M059J (cell line): ENCODE measurements around the gene CELF5. TPM values are rescaled to one million over a fixed set of nuclear protein-coding genes. Genes with fewer than 3 reads are reported as not detected.

Experiments used
- DNase-seq: peaks from one replicate; pipeline ENCODE4 v3.0.0-alpha.2; 2012; ENCODE audit warnings: low read depth
- total RNA-seq: library from RNA; depleted of rRNA; stranded (reverse); fragments of >200 nt; shearing (Covaris generic); gene quantifications from 2 replicates; pipeline ENCODE4 v1.2.3, GENCODE V29; 2014; rRNA removed

CELF5 gene
- total RNA-seq, 1 experiment from 2014 or later: not detected

DNA sequence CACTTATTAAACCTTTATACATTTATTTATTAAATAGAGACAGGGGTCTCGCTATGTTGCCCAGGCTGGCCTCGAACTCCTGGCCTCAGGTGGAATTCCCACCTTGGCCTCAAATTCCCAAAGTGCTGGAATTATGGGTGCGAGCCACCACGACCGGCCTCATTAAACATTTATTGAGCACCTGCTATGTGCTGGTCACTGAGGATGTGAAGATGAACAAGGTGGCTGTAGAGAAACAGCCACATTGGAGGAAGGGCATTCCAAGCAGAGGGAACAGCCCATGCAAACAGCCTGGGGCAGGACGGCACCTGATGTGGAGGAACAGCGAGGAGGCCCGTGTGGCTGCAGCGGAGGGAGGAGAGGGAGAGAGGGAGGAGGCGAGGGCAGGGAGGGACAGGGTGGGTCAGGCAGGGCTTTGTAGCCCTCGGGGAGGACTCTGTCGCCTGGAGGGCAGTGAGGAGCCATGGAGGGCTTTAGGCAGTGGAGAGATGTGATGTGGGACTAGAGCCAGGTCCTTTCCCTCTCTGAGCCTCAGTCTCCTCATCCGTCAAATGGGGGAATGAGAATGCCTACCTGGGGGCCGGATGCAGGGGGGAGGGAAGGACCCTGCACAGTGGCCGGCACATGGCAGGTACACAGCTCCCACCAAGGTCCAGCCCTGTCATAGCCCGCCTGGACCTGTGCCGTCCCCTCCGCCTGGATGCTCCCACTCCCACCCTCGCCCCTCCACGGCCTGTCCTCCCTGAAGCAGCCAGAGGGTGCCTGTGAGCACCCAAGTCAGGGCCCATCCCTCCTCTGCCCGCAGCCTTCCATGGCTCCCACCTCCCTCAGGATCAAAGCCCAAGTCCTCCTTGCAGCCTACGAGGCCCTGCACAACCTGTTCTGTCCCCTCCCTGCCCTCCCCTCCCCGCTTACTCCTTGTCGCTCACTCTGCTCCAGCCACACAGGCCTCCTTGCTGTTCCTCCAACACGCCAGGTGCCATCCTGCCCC is 120.4 kb downstream of the CELF5 start:
- DNase-seq: no peak

DNA sequence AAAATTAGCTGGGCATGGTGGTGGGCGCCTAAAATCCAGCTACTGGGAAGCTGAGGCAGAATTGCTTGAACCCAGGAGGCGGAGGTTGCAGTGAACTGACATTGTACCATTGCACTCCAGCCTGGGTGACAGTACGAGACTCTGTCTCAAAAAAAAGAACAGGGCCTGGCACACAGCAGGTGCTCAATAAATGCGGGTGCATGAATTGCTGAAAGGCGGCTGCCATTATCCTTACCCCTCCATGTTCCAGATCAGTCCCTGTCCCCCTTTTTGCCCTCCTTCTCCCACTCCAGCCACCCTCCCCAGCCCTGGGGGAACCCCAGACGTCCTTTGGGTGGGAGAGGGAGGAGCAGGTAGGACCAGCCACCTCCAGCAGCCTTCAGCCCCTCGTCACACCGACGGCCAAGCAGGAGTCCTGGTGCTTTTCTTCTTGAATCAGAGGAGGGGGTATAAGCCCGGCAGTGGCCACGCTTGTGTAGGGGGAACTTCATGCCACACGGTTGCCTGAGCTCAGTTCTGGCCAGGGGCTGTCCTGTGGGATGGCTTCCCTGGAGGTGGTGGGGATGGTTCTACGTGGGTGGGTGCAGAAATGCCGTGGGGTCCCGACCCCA is 121.5 kb downstream of the CELF5 start:
- DNase-seq: no peak

Other genes with a start within 250 kb of the CELF5 start
- gene TLE6, start 247.1 kb upstream of the CELF5 start, total RNA-seq: 0.10 and 2.8 TPM in 2 replicates
- gene TLE2, start 195.4 kb upstream of the CELF5 start, total RNA-seq: not detected in 2 replicates
- 186 and 200 TPM in 2 replicates for gene TLE5, start 162.2 kb upstream of the CELF5 start, total RNA-seq
- gene GNA11, start 130.3 kb upstream of the CELF5 start, total RNA-seq: 38.0 and 69.7 TPM in 2 replicates
- gene GNA15, start 88.6 kb upstream of the CELF5 start, total RNA-seq: not detected in 2 replicates
- gene S1PR4, start 45.9 kb upstream of the CELF5 start, total RNA-seq: not detected in 2 replicates
- 44.7 and 76.1 TPM in 2 replicates for gene NCLN, start 38.7 kb upstream of the CELF5 start, total RNA-seq
- gene NFIC, start 141.9 kb downstream of the CELF5 start, total RNA-seq: 26.5 and 56.9 TPM in 2 replicates